ENCODE measurements around the gene RLBP1.

Gene RLBP1

DNA sequence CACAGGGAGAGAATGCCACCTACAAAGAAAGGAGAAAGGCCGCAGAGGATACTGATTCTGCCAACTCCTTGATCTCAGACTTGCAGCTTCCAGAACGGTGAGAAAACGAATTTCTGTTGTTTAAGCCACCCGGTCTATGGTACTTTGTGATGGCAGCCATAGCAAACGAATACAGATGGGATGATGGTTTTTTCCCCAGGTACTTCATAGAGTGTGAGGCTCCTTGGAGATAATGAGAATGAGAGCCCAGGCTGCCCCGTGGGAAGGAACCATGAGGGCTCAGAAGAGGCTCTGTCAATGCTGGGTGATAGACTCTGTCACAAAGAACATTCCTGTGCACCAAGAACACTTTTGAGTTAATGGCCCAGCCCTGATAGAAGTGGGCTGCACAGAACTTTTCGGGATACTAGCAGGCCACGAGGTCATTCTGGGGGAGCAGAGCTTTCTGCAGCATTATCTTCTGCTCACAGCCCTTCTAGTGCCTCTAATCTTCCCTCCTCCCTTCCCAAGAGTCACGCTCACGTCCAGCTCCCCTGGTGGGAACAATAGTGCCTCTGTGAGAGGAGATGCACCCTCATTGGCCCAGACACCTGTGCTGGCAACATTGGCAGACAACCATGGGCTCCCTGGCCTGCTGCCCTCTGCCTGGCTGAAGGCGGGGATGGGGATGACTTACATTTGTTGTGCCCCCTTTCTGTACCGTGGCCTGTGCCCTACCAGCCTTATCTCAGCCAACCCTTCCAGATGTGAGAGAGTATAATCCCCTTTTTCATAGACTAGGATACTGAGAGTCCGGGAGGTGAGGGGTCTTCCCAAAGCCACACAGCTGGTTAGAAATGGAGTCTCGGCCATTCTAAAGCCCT is 5.2 kb upstream of the RLBP1 start:
- no peak overlapping the region for H3K9ac ChIP-seq (ENCODE audit: low read depth, low read length)
- no peak overlapping the region for H3K27ac ChIP-seq (ENCODE audit: low read length)
- no peaks in the 10 kb centered on the region for H3K4me1 ChIP-seq (ENCODE audit: insufficient read depth, low read length)
- H3K36me3 ChIP-seq (ENCODE audit: insufficient read depth, low read depth, low read length): no peaks in the 10 kb centered on the region
- H3K4me3 ChIP-seq (ENCODE audit: low read length): no peak overlapping the region
- no peaks in the 10 kb centered on the region for H3K9me3 ChIP-seq (ENCODE audit: insufficient read depth, low read depth, low read length)
- no peaks in the 10 kb centered on the region for H3K27me3 ChIP-seq (ENCODE audit: insufficient read depth, low read length)

DNA sequence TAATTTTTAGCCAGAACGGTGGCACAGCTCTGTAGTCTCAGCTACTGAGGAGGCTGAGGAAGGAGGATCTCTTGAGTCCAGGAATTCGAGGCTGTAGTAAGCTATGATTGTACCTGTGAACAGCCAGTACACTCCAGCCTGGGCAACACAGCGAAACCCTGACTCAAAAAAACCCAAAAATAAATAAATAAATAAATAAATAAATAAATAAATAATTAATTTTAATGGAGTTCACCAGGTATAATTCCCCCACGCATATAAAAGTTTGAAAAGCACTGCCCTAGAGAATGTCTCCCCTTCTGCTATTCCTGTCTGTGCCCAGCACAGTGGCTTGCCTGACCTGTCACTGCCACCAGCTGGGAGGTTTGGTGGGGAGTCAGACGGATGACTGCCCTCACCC is 4.2 kb upstream of the RLBP1 start:
- Histone ChIP-seq H3K9me3 (ENCODE audit: insufficient read depth, low read depth, low read length) (no peaks in the 10 kb centered on the region), H3K27ac (ENCODE audit: low read length) (no peak overlapping the region), H3K27me3 (ENCODE audit: insufficient read depth, low read length) (no peaks in the 10 kb centered on the region), H3K4me1 (ENCODE audit: insufficient read depth, low read length) (no peaks in the 10 kb centered on the region), H3K36me3 (ENCODE audit: insufficient read depth, low read depth, low read length) (no peaks in the 10 kb centered on the region), H3K4me3 (ENCODE audit: low read length) (no peak overlapping the region), H3K9ac (ENCODE audit: low read depth, low read length) (no peak overlapping the region)

DNA sequence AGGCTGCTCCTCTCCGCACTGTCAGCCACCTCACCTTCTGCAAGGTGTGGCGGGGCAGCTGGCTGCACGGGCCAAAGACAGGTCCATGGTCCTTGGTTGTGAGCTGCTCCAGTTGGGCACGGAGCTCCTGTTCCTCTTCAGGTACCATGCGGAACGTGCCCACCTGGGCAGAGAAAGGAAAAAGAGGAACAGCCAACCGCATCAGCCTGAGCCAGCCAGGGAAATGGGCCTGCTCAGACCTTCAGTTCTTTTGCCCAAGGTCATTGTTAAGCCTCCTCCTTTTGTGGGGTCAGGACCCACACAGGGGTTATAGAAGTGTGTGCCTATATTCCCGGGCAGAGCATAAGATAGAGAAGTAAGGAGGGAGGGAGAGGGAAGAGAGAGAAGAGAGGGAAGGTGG is 2.8 kb downstream of the RLBP1 start:
- Histone ChIP-seq H3K9me3 (ENCODE audit: insufficient read depth, low read depth, low read length) (no peaks in the 10 kb centered on the region), H3K36me3 (ENCODE audit: insufficient read depth, low read depth, low read length) (no peaks in the 10 kb centered on the region), H3K4me3 (ENCODE audit: low read length) (no peak overlapping the region), H3K27me3 (ENCODE audit: insufficient read depth, low read length) (no peaks in the 10 kb centered on the region), H3K4me1 (ENCODE audit: insufficient read depth, low read length) (no peaks in the 10 kb centered on the region), H3K9ac (ENCODE audit: low read depth, low read length) (no peak overlapping the region), H3K27ac (ENCODE audit: low read length) (no peak overlapping the region)

DNA sequence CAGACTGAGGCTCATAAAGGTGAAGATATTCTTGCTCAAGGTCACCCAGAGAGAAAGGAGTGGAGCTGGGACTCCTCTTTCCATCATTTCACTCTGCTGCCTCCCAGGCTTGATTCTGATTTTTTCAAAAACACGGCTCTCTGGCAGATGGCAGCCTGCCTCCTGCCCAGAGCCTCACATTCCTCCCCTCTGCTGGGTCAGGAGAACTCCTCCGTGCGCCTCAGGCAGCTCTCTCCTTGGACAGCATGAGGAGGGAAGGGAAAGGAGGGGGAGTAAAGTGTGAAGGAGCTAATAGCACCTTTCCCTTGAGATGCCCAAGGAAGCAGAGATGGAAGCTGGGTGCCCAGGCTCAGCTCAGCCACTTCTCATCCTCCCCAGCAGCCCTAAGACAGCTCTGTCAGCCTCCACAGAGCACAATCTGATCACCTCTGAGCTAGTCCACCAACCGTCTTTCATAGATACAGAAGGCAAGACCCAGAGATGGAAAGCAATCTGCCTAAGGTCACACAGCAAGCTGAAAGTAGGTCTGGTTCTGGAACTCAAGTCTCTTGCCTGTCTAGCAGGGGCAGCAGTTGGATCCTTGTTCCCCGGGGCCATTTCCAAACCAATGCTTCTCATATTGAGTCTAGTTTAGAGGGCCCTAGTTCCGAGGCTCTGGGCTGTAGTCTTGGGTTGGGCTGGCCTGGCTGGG is 3.5 kb downstream of the RLBP1 start:
- H3K9me3 ChIP-seq (ENCODE audit: insufficient read depth, low read depth, low read length): no peaks in the 10 kb centered on the region
- H3K27me3 ChIP-seq (ENCODE audit: insufficient read depth, low read length): no peaks in the 10 kb centered on the region
- H3K36me3 ChIP-seq (ENCODE audit: insufficient read depth, low read depth, low read length): no peaks in the 10 kb centered on the region
- no peaks in the 10 kb centered on the region for H3K4me1 ChIP-seq (ENCODE audit: insufficient read depth, low read length)
- H3K9ac ChIP-seq (ENCODE audit: low read depth, low read length): no peak overlapping the region
- H3K27ac ChIP-seq (ENCODE audit: low read length): no peak overlapping the region
- no peak overlapping the region for H3K4me3 ChIP-seq (ENCODE audit: low read length)

DNA sequence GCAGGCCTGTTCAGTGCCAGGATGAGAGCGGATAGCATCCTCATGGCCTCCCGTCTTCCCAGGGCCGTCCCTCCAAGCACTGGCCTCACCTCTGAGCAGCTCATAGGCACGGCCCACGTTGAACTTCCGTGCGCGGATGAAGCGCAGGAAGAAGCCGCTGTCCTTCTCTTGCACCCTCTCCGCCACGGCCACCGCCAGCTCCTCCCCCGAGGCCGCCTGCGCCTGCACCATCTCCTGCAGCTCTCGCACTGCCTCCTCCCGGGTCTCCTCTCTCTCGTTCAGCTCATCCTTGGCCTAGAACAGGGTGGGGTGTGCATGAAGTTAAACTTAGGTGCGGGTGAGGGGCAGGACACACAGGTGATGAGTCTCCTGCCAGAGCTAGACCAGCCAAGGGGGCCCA is 4.3 kb downstream of the RLBP1 start:
- H3K36me3 ChIP-seq (ENCODE audit: insufficient read depth, low read depth, low read length): no peaks in the 10 kb centered on the region
- no peaks in the 10 kb centered on the region for H3K9me3 ChIP-seq (ENCODE audit: insufficient read depth, low read depth, low read length)
- H3K4me3 ChIP-seq (ENCODE audit: low read length): no peak overlapping the region
- no peak overlapping the region for H3K9ac ChIP-seq (ENCODE audit: low read depth, low read length)
- no peaks in the 10 kb centered on the region for H3K27me3 ChIP-seq (ENCODE audit: insufficient read depth, low read length)
- H3K27ac ChIP-seq (ENCODE audit: low read length): no peak overlapping the region
- no peaks in the 10 kb centered on the region for H3K4me1 ChIP-seq (ENCODE audit: insufficient read depth, low read length)

DNA sequence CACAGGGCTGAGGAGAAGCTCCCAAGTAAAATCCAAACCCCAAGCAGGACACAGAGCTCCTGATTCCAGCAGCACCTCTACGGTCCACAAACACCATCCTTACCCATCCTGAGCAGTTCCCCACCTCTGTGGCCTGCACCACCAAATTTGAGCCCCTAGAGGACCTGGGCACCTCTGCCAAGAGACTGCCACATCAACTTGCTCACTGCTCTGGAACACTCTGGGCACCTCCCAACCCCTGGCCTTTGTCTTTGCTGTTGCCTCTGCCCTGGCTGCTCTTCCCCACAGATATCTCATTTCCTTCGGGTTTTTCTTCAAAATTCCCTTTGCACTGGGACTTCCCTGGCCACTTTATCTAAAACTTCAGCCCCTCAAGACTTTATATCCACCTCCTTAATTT is 5.8 kb downstream of the RLBP1 start:
- H3K27ac ChIP-seq (ENCODE audit: low read length): no peak overlapping the region
- H3K27me3 ChIP-seq (ENCODE audit: insufficient read depth, low read length): no peaks in the 10 kb centered on the region
- H3K4me3 ChIP-seq (ENCODE audit: low read length): no peak overlapping the region
- no peaks in the 10 kb centered on the region for H3K36me3 ChIP-seq (ENCODE audit: insufficient read depth, low read depth, low read length)
- H3K9ac ChIP-seq (ENCODE audit: low read depth, low read length): no peak overlapping the region
- H3K4me1 ChIP-seq (ENCODE audit: insufficient read depth, low read length): no peaks in the 10 kb centered on the region
- H3K9me3 ChIP-seq (ENCODE audit: insufficient read depth, low read depth, low read length): no peaks in the 10 kb centered on the region

DNA sequence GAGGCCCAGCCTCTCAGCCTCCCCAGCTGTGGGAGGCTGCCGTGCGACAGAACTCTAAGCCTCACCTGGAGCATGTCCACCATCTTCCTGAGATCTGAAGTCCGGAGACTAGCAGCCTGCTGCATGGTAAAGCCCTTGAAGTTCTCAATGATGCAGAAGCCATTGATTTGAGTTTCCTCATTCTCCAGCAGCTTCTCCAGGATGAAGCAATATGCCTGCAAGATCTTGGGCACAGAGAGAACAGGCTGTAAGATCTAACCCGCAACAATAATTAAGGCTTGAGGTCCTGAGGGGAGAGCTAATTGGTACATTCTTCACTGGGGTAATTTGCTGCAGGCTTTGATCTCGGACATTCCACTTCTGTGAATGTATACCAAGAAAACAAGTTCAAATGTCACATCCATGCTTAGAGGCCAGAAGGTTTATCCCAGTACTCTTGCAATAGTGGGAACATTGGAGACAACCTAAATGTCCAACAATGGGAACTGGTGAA is 9.7 kb downstream of the RLBP1 start:
- Histone ChIP-seq H3K4me1 (ENCODE audit: insufficient read depth, low read length) (no peaks in the 10 kb centered on the region), H3K27ac (ENCODE audit: low read length) (no peak overlapping the region), H3K27me3 (ENCODE audit: insufficient read depth, low read length) (no peaks in the 10 kb centered on the region)

DNA sequence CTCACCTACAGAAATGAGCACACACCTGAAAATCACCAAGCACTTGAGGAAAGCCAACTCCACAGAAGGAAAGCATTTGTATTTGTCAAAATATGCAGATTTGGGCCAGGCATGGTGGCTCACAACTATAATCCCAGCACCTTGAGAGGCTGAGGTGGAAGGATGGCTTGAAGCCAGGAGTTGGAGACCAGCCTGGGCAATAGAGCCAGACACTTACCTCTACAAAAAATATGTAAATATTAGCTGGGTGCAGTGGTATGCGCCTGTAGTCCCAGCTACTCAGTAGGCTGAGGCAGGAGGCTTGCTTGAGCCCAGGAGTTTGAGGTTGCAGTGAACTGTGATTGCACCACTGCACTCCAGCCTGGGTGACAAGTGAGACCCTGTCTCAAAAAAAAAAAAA is 12.3 kb downstream of the RLBP1 start:
- H3K9me3 ChIP-seq (ENCODE audit: insufficient read depth, low read depth, low read length): no peaks in the 10 kb centered on the region
- H3K27me3 ChIP-seq (ENCODE audit: insufficient read depth, low read length): no peaks in the 10 kb centered on the region
- H3K4me1 ChIP-seq (ENCODE audit: insufficient read depth, low read length): no peaks in the 10 kb centered on the region
- H3K9ac ChIP-seq (ENCODE audit: low read depth, low read length): no peak overlapping the region
- no peaks in the 10 kb centered on the region for H3K36me3 ChIP-seq (ENCODE audit: insufficient read depth, low read depth, low read length)
- H3K27ac ChIP-seq (ENCODE audit: low read length): no peak overlapping the region
- no peak overlapping the region for H3K4me3 ChIP-seq (ENCODE audit: low read length)

More for the DNA sequence above, 9.7 kb downstream of the RLBP1 start:
- H3K36me3 ChIP-seq (ENCODE audit: insufficient read depth, low read depth, low read length): no peaks in the 10 kb centered on the region
- no peak overlapping the region for H3K4me3 ChIP-seq (ENCODE audit: low read length)
- no peaks in the 10 kb centered on the region for H3K9me3 ChIP-seq (ENCODE audit: insufficient read depth, low read depth, low read length)
- no peak overlapping the region for H3K9ac ChIP-seq (ENCODE audit: low read depth, low read length)

DNA sequence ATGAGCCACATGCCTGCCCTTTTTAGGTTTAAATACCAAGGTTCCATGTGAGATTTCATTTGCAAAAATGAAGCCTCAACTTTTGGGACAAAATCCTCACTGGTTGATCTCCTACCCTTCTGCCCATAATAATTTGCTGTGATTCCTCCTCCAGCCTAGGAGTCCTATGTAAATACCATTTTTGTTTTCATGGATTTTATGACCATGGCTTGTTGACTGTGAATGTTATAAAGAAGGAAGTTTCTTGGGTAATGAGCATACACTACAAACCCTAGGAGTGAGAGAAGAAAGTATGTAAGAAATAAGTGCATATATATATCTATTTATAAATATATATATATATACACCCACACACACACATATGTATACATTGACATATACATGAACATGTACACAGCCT is 13.1 kb downstream of the RLBP1 start:
- Histone ChIP-seq H3K4me3 (ENCODE audit: low read length) (no peak overlapping the region), H3K27ac (ENCODE audit: low read length) (no peak overlapping the region), H3K9ac (ENCODE audit: low read depth, low read length) (no peak overlapping the region), H3K27me3 (ENCODE audit: insufficient read depth, low read length) (no peaks in the 10 kb centered on the region), H3K9me3 (ENCODE audit: insufficient read depth, low read depth, low read length) (no peaks in the 10 kb centered on the region), H3K4me1 (ENCODE audit: insufficient read depth, low read length) (no peaks in the 10 kb centered on the region), H3K36me3 (ENCODE audit: insufficient read depth, low read depth, low read length) (no peaks in the 10 kb centered on the region)

DNA sequence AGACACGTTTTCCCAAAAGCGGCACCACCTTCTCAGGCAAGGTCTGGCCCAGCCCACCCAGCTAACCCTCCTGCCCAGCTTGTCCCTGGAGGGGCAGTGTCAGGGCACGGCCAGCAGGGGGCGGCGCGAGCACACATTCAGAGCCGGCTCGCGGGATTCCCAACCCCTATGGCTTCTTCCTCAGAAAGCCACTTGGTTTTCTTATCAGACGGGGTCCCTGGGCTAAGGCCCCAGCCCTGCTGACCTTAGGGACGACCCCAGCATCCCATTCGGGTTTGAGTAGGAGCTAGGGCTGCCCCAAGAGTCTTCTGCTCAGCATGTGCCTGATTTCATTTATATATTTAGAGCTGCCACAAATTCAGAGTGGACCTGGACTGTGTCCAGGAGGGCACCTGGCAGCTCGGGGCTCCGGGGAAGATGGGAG is 14.5 kb downstream of the RLBP1 start:
- Histone ChIP-seq H3K4me3 (ENCODE audit: low read length) (no peak overlapping the region), H3K9ac (ENCODE audit: low read depth, low read length) (no peak overlapping the region), H3K27me3 (ENCODE audit: insufficient read depth, low read length) (no peaks in the 10 kb centered on the region), H3K9me3 (ENCODE audit: insufficient read depth, low read depth, low read length) (no peaks in the 10 kb centered on the region), H3K36me3 (ENCODE audit: insufficient read depth, low read depth, low read length) (no peaks in the 10 kb centered on the region), H3K27ac (ENCODE audit: low read length) (no peak overlapping the region), H3K4me1 (ENCODE audit: insufficient read depth, low read length) (peaks cover 6% of the 10 kb centered on the region; the same call in 1 of the 2 replicates)

DNA sequence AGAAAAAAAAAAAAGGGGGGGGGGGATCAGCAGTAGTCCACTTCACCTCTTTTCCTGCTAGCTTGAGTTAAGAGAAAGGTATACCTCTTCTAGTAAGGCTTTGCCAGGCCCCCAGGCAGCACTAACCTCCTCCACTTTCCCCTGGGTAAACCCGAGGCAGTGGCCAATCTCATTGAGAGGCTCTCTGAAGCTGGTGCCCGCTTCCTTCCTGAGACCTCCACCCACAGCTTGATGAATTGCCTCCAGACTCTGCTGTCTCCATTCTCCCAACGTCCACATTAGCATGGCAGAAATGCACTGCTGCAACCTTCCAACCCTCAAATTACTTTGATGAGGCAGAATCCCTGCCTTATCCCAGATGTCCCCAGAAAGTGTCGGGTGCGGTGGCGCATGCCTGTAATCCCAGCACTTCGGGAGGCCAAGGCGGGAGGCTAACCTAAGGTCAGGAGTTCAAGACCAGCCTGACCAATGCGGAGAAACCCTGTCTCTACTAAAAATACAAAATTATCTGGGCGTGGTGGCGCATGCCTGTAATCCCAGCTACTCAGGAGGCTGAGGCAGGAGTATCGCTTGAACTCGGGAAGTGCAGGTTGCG is 15.3 kb downstream of the RLBP1 start:
- H3K27me3 ChIP-seq (ENCODE audit: insufficient read depth, low read length): no peaks in the 10 kb centered on the region
- no peaks in the 10 kb centered on the region for H3K36me3 ChIP-seq (ENCODE audit: insufficient read depth, low read depth, low read length)
- no peak overlapping the region for H3K9ac ChIP-seq (ENCODE audit: low read depth, low read length)
- no peak overlapping the region for H3K4me3 ChIP-seq (ENCODE audit: low read length)
- peaks cover 8% of the 10 kb centered on the region; the same call in 1 of the 2 replicates for H3K4me1 ChIP-seq (ENCODE audit: insufficient read depth, low read length)
- no peaks in the 10 kb centered on the region for H3K9me3 ChIP-seq (ENCODE audit: insufficient read depth, low read depth, low read length)
- no peak overlapping the region for H3K27ac ChIP-seq (ENCODE audit: low read length)

All from iPS-20b (cell line).